NCI-H2107 (cell line): ENCODE data around the gene UGT3A1.
"Not testable (repeated sequence)": the region's sequence is repeated elsewhere in the genome, so short reads cannot be mapped to it uniquely, and the experiment has no call there.

Experiments used
- DNase-seq: peaks from one replicate; lab custom pipeline; 2025; lab: John Stamatoyannopoulos, UW

The UGT3A1 gene

GRCh38 chr5:35988529-35988928, 2.7 kb downstream of the UGT3A1 start:
- DNase-seq, result no peak

DNA sequence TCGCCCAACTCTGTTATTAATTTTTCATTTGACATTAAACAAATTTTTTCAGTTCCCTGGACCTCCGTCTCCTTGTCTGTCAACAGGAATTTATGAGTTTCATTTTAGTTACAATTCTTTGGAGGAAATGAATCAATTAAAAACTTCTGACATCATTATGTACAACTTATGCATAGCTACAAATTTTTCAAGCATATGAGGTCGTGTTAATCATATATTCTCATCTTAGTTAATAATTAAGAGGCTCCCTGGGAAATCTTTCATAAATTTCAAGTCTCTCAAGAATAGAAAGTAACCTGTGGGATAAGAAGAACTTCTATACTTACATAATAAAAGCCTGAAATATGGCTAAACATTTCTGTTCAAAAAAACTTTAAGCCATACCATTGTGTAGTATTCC, 3.4 kb downstream of the UGT3A1 start:
- no peak for DNase-seq

DNA sequence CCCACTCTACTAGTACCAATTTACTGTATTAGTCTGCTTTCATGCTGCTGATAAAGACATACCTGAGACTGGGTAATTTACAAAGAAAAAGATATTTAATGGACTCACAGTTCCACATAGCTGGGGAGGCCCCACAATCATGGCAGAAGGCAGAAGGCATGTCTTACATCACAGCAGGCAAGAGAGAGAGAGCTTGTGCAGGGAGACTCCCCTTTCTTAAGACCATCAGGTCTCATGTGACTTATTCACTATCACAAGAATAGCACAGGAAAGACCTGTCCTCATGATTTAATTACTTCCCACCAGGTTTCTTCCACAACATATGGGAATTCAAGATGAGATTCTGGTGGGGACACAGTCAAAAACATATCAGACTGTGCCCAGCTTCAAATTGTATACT, 11.5 kb downstream of the UGT3A1 start:
- no peak for DNase-seq

DNA sequence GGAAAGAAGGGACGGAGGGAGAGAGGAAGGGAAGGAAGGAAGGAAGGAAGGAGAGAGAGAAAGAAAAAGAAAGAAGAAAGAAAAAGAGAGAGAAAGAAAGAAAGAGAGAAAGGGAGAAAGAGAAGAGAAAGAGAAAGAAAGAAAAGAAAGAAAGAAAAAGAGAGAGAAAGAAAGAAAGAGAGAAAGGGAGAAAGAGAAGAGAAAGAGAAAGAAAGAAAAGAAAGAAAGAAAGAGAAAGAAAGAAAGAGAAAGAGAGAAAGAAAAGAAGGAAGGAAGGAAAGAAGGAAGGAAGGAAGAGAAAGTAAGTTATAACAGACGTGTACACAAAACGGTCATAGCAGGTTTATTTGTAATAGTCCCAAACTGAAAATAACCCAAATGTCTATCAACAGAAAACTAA, 14.3 kb downstream of the UGT3A1 start:
- not testable (repeated sequence) for DNase-seq

GRCh38 chr5:35974570-35974969, 16.6 kb downstream of the UGT3A1 start:
- DNase-seq, result no peak

DNA sequence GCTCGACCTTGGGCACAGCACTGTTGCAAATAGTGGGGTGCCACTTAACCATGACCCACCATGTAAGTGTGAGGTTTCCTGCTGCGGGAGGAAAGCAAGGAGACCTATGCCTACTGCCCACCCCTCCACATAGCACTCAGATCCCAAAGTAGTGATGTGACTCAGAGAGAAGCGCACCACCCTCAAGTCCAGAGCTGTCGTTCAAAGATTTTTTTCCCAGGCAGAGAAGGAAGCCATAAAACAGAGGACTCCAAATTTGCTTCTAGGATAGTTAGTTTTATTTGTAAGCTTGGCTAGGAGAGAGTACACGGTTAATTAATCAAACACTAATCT, 19.3 kb downstream of the UGT3A1 start:
- no peak for DNase-seq

- DNase-seq, result no peak
These were observed 19.9 kb downstream of the UGT3A1 start for GRCh38 chr5:35971186-35971877.

DNA sequence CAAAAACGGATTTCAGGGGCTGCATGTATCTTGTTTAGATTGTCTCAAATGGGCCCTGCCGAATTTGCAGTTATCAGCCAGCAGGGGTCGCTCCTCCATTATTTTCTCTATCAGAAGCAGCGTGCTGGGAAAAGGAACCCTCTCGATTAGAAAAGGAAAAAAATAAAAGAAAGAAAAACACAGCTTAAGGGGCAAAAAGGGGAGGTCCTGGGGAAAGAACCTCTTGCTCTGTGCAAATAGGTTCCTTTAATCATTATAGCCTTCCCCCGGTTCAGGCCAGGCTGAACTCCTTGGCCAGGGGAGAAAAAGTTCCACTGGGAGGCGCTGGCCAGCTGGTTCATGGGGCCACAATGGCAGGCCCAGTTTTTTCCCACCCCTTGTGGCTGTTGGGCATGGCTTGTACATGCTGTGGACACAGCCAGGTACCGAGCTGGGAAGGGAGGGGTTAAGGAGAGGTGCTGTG, 27.8 kb downstream of the UGT3A1 start:
- DNase-seq, result no peak

- DNase-seq, result no peak
These were observed 30.9 kb downstream of the UGT3A1 start for GRCh38 chr5:35960328-35960727.

GRCh38 chr5:35956429-35956828, 34.8 kb downstream of the UGT3A1 start:
- DNase-seq, result no peak

DNA sequence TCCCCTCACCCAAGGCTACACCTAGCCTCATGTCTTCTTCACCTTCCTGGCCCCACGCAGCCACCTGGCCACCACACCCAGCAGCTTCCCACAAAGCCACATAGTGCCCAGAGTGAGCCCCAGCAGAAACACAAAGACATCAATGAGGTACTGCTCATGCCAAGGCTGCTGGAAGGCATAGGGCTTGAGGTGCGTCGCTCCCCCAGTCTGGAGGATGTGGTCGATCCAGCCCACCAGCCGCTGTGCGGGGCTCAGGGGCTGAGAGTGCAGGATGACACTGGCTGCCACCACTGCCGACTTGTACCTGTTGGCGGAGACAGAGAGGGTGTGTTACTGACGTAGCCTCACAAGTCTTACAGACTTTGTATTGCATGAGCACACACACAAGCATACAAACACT, 37.0 kb downstream of the UGT3A1 start:
- no peak for DNase-seq

GRCh38 chr5:35947085-35947484, 44.1 kb downstream of the UGT3A1 start:
- no peak for DNase-seq

DNA sequence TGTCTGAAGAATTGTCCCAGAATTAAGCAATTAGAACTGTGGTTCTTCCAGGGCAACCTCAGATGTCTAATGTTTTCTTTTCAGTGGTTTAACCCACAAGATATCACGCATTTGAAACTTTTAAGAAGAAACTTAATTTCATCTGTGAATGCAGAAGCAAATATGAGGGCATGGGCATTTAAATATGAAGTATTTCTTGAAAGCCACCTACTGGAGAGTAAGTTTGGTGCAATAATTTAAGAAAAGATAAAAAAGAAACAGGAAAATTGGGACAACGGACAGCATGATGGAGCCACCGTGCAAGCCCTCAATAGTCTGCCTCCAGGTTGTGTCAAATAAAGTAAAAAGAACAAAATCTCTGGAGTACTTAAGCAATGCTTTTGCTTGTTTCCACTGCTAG, 51.6 kb downstream of the UGT3A1 start:
- DNase-seq, result no peak

DNA sequence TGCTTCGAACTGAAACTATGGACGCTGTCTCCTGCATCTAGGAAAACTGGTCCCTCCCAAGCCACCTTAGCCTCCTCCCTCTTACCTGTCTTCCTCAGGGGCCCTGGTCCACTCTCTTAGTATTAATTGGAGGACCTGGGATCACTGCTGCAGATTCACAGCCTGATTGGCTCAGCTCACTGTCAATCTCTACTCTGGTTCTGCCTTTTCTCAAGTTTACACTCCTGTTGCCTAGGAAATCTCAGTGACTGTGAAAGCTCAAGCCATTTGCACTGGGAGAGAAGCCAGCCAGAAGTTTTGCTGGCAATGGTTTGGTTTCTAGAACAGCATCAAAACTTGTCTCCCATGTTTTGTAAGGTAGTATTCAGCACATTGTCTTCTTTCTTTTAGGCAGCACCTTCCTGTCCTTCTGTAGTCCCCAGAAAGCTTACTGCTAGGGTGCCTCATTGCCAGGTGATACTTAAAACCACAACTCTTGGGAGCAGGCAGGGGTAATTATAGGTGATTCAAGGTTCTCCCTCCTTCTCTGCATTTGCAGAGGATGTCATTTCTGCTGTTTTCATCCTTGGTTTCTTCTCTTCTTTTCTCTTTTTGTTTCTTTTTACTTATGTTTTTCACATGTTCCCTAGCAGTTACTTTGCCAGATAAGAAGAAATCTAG, 52.5 kb downstream of the UGT3A1 start, which contains the start of gene CAPSL:
CAPSL (minus strand) TSS at position 55 of the 660 bp plus-strand sequence. CDS start 17,502 bp downstream, outside the sequence.
- peak; percentile 20 for DNase-seq

DNA sequence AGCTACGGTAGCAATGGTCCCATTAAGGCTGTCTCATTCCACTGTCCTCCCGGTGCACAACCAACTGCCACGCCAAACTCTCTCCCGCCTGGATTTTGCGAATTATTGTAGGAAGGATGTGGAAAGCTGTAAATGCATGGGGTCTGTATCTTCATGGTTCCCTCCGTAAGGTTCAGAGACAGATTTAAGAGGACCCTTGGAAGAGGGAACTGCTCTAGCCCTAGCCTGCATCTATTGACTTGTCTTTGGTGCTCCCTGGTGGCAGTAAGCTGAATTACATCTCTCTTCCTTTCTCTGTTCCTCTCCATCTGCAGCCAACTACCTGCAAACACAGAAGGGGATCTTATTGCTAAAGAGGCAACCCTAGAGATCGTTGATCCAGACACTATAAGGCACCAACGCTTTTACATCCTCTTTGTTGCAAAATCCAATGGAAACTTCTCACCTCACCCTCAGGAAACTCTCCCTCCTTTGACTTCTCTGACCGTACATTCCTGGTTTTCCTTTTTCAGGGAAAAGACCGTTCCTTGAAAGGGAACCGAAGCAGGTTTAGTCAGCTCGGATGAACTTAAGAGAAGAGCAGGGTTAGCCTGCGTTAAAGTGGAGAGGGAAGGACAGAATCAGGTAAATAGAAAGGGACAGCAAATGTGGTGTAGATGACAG, 64.7 kb downstream of the UGT3A1 start:
- DNase-seq, result no peak

- no peak for DNase-seq
These were observed 66.1 kb downstream of the UGT3A1 start for GRCh38 chr5:35924950-35925722.

DNA sequence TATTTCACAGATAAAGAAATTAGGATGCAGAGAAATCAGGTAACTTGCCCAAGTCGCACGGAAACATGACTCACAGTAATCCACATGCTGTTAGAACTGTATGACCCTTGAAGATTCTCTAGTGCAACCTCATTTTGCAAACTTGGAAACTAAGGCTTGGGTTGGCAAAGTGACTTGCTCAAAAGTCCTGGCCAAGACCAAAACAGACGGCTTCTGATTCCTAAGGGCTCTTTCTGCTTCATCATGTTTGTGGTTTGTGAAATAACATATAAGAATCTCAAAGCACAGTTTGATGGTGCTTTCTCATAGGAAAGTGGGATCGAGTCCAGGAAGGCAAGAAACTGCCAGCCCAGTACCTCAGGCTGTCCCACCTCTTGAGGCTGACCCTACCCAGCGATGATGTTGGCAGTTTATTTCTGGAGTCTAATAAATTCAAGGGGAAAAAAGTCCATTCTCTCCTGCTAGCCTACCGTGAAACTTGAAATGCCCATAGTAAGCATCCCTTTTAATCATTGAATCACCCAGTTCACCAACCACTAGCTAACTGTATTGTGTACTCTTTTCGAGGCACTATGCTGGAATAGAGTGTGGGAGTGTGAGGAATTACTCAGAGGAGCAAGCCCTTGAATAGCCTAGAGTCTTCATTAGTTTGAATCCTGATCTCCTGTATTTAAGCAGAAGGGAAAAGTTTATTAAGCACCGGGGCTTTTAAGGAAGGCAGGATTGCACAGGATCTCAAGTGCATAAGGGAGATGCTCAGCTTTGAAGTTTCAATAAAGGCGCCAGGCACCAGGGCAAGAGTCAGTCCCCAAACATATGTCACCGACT, 66.9 kb downstream of the UGT3A1 start:
- DNase-seq, result no peak

DNA sequence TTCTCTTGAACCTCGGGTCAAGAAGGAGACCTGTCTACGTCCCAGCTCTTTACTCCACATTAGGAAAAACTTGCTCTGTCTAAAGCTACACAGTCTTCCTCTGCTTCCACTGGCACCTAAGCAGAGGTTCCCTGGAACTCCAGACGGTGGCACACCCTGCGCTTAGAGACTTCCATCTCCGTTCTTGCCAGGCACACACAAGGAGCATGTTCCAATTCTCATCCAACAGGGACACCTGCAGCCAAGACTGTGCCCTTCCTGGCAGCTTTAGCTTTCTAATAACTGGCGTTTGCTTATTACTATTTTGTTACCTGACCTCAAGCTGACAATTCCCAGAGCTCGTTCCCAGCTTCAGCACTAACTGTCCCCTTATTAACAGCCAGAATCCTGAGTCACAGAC, 68.7 kb downstream of the UGT3A1 start:
- no peak for DNase-seq

DNA sequence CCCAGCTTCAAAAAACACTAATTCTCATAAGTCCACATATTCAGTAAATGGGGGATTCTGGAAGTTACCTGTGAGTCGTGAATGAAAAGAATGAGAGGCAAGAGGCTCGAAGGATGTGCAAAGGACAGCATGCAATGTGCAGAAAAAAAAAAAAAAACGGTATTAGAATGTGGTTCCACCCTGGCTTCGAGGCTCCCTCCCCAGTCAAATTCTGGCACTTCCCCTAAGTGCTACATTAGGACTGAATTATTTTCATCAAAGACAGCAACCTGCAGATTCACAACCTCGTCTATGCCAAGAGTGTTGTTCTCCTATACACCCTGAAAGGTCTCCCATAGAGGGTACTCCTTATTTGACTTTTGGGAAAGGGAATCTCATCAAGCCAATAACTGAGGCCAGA, 69.3 kb downstream of the UGT3A1 start:
- no peak for DNase-seq

DNA sequence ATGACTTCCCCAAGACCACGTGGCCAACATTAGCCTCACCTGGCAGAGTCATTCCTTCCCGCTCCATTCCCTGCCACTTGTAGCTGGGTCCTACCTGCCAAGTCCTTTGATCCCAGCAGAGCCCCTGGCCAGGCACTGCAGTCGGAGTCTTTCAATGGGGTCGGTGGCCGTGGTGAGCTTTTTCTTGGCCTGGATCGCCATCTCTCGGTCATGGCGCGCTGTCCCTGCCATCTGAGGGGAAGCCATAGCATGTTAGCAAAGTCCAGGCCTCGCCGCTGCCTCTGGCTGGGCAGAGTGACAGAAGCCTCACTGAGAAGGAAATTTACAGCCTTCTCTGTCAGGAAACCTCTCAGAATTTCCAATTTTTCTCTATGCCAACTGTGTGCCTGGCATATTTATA, 70.3 kb downstream of the UGT3A1 start:
- DNase-seq, result no peak

DNA sequence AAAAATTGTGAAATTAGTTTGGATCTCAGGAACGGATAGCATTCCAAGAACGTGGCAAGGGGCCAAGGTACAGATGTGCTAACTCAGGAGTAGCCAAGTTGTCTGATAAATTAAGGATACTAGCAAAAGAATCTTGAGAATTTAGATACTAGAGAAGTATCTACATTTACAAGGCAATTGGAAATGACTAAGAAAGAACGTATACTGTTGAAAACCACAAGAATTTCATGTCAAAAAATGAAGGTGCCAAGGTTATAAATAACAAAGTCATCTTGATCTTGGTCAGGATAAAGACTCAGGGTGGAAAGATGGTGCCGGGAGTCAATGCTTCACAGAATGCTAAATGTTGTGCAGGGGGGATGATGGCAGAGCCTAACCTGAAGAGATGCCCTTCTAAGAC, 72.0 kb downstream of the UGT3A1 start:
- DNase-seq, result no peak

DNA sequence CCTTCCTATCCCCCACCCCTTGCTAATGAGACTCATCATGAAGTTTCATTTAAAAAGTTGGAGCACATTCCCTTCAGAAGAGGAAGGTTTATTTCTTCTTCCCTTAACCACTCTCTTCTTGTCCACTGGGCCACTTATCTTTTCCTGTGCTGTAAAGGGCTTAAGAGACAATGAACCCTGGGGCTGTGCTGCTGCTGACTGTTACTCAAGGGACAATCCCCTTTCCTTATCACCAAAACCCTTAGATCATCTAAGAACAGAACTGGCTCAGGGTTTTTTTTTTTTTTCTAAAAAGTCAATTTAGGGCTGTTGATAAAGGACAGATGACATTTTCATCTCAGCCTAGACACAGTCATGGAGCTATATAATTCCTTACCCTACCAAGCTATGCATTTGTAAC, 82.4 kb downstream of the UGT3A1 start:
- no peak for DNase-seq
